Mesendoderm (in vitro differentiated cells): ENCODE measurements around the gene GAD1. TPM values are rescaled to one million over a fixed set of nuclear protein-coding genes. Genes with fewer than 3 reads are reported as not detected.
A peak's percentile ranks its signal among the peaks of the same experiment; 100 is the strongest.

Experiments used
- DNase-seq: peaks from one replicate; pipeline ENCODE4 v3.0.0; 2013
- H2AK5ac ChIP-seq: 2 replicates; pipeline ENCODE4 v1.6.1; 2013; ENCODE audit warnings: low read length, inconsistent platforms
- H2BK120ac ChIP-seq: 2 replicates; pipeline ENCODE4 v1.6.1; 2013; ENCODE audit warnings: low read depth, mild to moderate bottlenecking, low read length, moderate library complexity, mixed read lengths
- H2BK15ac ChIP-seq: replicated peaks from 2 replicates; pipeline ENCODE4 v1.6.1; 2013; ENCODE audit warnings: low read depth, mild to moderate bottlenecking, moderate library complexity
- H2BK5ac ChIP-seq: 2 replicates; pipeline ENCODE4 v1.6.1; 2013; ENCODE audit warnings: low read length, inconsistent platforms
- H3K18ac ChIP-seq: 2 replicates; pipeline ENCODE4 v1.6.1; 2013; ENCODE audit warnings: mild to moderate bottlenecking, low read length, mixed read lengths
- H3K23ac ChIP-seq: one replicate; pipeline ENCODE4 v1.6.1; 2013; ENCODE audit warnings: low read length
- H3K27ac ChIP-seq: 2 replicates; pipeline ENCODE4 v1.5.1; 2013; ENCODE audit warnings: low read depth, mild to moderate bottlenecking, inconsistent platforms, low read length, moderate library complexity
- H3K27me3 ChIP-seq: 2 replicates; pipeline ENCODE4 v1.6.1; 2013; ENCODE audit warnings: low read length, control low read depth, mild to moderate bottlenecking, inconsistent platforms; ENCODE audit not compliant: insufficient read depth, poor library complexity
- H3K36me3 ChIP-seq: 2 replicates; pipeline ENCODE4 v1.6.1; 2013; ENCODE audit warnings: low read length, inconsistent platforms; ENCODE audit not compliant: control insufficient read depth, insufficient read depth
- H3K4ac ChIP-seq: one replicate; pipeline ENCODE4 v1.6.1; 2013; ENCODE audit warnings: low read depth, mild to moderate bottlenecking, low read length, moderate library complexity
- H3K4me1 ChIP-seq: 2 replicates; pipeline ENCODE4 v1.6.1; 2013; ENCODE audit warnings: low read depth, low read length, inconsistent platforms; ENCODE audit not compliant: control insufficient read depth
- H3K4me2 ChIP-seq: 2 replicates; pipeline ENCODE4 v1.6.1; 2013; ENCODE audit warnings: low read length
- H3K4me3 ChIP-seq: 2 replicates; pipeline ENCODE4 v1.5.1; 2013; ENCODE audit warnings: mild to moderate bottlenecking, low read length
- H3K56ac ChIP-seq: one replicate; pipeline ENCODE4 v1.6.1; 2013; ENCODE audit warnings: low read length
- H3K79me1 ChIP-seq: 2 replicates; pipeline ENCODE4 v1.6.1; 2013; ENCODE audit warnings: low read length, inconsistent platforms
- H3K79me2 ChIP-seq: 2 replicates; pipeline ENCODE4 v1.6.1; 2013; ENCODE audit warnings: mild to moderate bottlenecking, low read length; ENCODE audit not compliant: control insufficient read depth, insufficient read depth
- H3K9ac ChIP-seq: 2 replicates; pipeline ENCODE4 v1.6.1; 2013; ENCODE audit warnings: low read length, inconsistent platforms
- H4K5ac ChIP-seq: one replicate; pipeline ENCODE4 v1.6.1; 2013; ENCODE audit warnings: low read length
- H4K8ac ChIP-seq: one replicate; pipeline ENCODE4 v1.6.1; 2013; ENCODE audit warnings: low read depth, mild to moderate bottlenecking, control low read depth, low read length, moderate library complexity
- WGBS: extraction: QIAGEN DNeasy Blood & Tissue Kit; methylation state at CpG from one replicate; pipeline ENCODE4 v1.1.7; 2013; ENCODE audit warnings: low lambda C conversion rate, missing lambda C conversion rate; ENCODE audit not compliant: insufficient coverage; ENCODE audit errors: extremely low coverage; 5-methylcytosine and 5-hydroxymethylcytosine counted together
- polyA plus RNA-seq, 2 experiments: library from polyadenylated mRNA; stranded (reverse); fragments of 200-250 nt; gene quantifications; one replicate each; pipeline ENCODE4 v1.2.3, GENCODE V29; 2013

Gene GAD1
- polyA plus RNA-seq (2013, experiment 1 of 2): 46.8 TPM
- 44.2 TPM for polyA plus RNA-seq (2013, experiment 2 of 2)

DNA sequence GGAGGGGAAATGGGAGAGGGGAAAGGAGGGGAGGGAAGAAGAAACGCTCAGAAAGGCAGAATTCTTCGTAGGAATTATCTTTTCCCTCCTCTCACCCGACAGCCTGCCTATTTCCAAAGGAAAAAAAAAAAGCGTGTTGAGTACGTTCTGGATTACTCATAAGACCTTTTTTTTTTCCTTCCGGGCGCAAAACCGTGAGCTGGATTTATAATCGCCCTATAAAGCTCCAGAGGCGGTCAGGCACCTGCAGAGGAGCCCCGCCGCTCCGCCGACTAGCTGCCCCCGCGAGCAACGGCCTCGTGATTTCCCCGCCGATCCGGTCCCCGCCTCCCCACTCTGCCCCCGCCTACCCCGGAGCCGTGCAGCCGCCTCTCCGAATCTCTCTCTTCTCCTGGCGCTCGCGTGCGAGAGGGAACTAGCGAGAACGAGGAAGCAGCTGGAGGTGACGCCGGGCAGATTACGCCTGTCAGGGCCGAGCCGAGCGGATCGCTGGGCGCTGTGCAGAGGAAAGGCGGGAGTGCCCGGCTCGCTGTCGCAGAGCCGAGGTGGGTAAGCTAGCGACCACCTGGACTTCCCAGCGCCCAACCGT, at the start of gene GAD1:
Gene GAD1 (plus strand): TSS at position 384 of the 589 bp plus-strand sequence. CDS start 1,705 bp downstream, outside the sequence.
- peak within 1 kb of the TSS; percentile 16 for H3K4me3 ChIP-seq
- WGBS: no CpG with 5 or more reads among the region's 49 CpGs
- H3K9ac ChIP-seq: peak within 1 kb of the TSS; percentile 51
- H3K56ac ChIP-seq: peak within 1 kb of the TSS; percentile 86
- H3K18ac ChIP-seq: peak within 1 kb of the TSS; percentile 29
- H2AK5ac ChIP-seq: no peak within 1 kb of the TSS
- H3K27ac ChIP-seq: no peak within 1 kb of the TSS
- DNase-seq: peak; percentile 70
- H3K4me2 ChIP-seq: peak within 1 kb of the TSS; percentile 74
- H2BK5ac ChIP-seq: no peak within 1 kb of the TSS
- no peak within 1 kb of the TSS for H3K4ac ChIP-seq
- no peak within 1 kb of the TSS for H3K23ac ChIP-seq
- H2BK15ac ChIP-seq: no peak within 1 kb of the TSS
- H2BK120ac ChIP-seq: no peak within 1 kb of the TSS
- H3K27me3 ChIP-seq: no peaks in the 10 kb centered on the region
- peaks cover 5% of the 10 kb centered on the region for H3K79me2 ChIP-seq
- H4K5ac ChIP-seq: no peak within 1 kb of the TSS
- no peaks in the 10 kb centered on the region for H3K79me1 ChIP-seq
- peaks cover 10% of the 10 kb centered on the region for H3K4me1 ChIP-seq
- H4K8ac ChIP-seq: no peak within 1 kb of the TSS
- H3K36me3 ChIP-seq: no peaks in the 10 kb centered on the region

DNA sequence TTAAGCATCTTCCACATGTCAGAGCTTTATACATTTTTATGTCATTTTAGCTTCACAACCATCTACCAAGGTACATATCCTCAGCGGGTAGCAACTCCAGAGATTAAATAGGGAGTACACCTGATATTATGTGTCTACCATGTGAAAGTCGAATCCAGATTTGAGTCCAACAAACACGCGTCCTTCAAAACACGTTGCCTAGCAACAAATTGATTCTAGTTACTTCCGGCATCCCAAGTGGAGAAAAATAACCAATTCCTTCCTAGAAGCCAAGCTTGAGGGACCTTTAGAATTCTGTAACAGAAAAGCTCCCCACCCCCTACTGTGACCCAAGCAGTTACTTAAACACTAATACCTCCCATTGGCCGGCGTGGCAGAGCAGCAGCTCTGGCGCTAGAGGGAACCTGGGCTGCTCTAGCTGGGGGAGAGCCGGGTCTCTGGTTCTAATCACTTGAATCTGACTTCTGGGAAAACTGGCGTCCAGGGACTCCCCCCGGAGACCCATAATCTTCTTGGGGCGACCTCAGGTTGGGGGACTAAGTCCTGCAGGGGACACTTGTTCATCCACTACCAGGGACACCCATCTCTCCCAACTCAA, 46.6 kb upstream of the GAD1 start, which contains the start of gene ERICH2:
Gene ERICH2 (plus strand): TSS at position 371 of the 598 bp plus-strand sequence. CDS start 304 bp downstream, outside the sequence.
- no CpG with 5 or more reads among the region's 13 CpGs for WGBS
- Histone ChIP-seq H3K79me1 (no peaks in the 10 kb centered on the region), H3K27me3 (no peaks in the 10 kb centered on the region), H3K18ac (peak within 1 kb of the TSS; percentile 99), H3K23ac (no peak within 1 kb of the TSS), H3K79me2 (peaks cover 1% of the 10 kb centered on the region), H2BK15ac (peak within 1 kb of the TSS; percentile 74), H3K36me3 (no peaks in the 10 kb centered on the region), H2BK120ac (peak within 1 kb of the TSS; percentile 88), H3K4me2 (peak within 1 kb of the TSS; percentile 92), H3K4ac (peak within 1 kb of the TSS; percentile 99), H3K27ac (peak within 1 kb of the TSS; percentile 99), H2BK5ac (peak within 1 kb of the TSS; percentile 95), H2AK5ac (no peak within 1 kb of the TSS), H3K9ac (peak within 1 kb of the TSS; percentile 96), H3K4me3 (peak within 1 kb of the TSS; percentile 65), H3K4me1 (peaks cover 5% of the 10 kb centered on the region), H4K8ac (no peak within 1 kb of the TSS), H3K56ac (peak within 1 kb of the TSS; percentile 98), H4K5ac (no peak within 1 kb of the TSS)
- peak; percentile 95 for DNase-seq

- Histone ChIP-seq H2AK5ac (no peak overlapping the region), H3K4me3 (peak overlapping the region; percentile 65), H3K56ac (peak overlapping the region; percentile 98), H4K5ac (no peak overlapping the region), H3K4me2 (peak overlapping the region; percentile 92), H3K36me3 (no peaks in the 10 kb centered on the region), H3K79me1 (no peaks in the 10 kb centered on the region), H3K79me2 (peaks cover 1% of the 10 kb centered on the region), H4K8ac (no peak overlapping the region), H3K9ac (peak overlapping the region; percentile 96), H2BK5ac (peak overlapping the region; percentile 95), H2BK15ac (peak overlapping the region; percentile 74), H3K18ac (peak overlapping the region; percentile 99), H3K4me1 (peaks cover 2% of the 10 kb centered on the region), H3K27ac (peak overlapping the region; percentile 99), H3K23ac (no peak overlapping the region), H2BK120ac (peak overlapping the region; percentile 88), H3K27me3 (no peaks in the 10 kb centered on the region), H3K4ac (peak overlapping the region; percentile 99)
- DNase-seq: peak; percentile 96
- no CpG with 5 or more reads among the region's 82 CpGs for WGBS
Observed at GRCh38 chr2:170770606-170771420, 45.9 kb upstream of the GAD1 start.

DNA sequence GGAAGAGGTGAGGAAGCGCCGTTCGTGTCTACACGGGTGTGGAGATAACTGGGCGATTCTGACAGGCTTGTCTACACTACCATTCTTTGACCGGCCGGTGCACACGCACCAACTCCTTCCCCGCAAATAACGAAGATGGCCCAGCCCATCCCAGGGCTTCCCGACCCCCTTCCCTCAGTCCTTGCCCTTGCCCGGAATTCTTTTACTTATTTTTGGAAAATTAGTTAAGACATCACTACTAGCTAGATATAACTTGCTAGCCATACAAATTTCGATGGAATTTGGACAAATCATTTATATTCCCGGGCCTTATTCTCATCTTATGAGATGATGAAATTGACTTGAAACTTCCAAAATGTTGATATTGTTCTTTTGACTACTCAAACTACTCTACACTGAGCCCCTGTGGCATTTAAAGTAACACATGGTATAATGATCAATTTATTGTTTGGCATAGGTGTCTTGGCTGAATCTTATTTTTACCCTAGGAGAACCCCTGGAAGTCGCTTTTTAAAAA, 45.2 kb upstream of the GAD1 start:
- peak overlapping the region; percentile 81 for H3K18ac ChIP-seq
- H3K79me1 ChIP-seq: no peaks in the 10 kb centered on the region
- peak overlapping the region; percentile 5 for H2BK120ac ChIP-seq
- peaks cover 1% of the 10 kb centered on the region for H3K79me2 ChIP-seq
- peak overlapping the region; percentile 68 for H3K4me2 ChIP-seq
- WGBS: no CpG with 5 or more reads among the region's 15 CpGs
- peak overlapping the region; percentile 44 for H3K4ac ChIP-seq
- no peak overlapping the region for H4K8ac ChIP-seq
- H3K23ac ChIP-seq: no peak overlapping the region
- H3K36me3 ChIP-seq: no peaks in the 10 kb centered on the region
- no peak for DNase-seq
- H2AK5ac ChIP-seq: no peak overlapping the region
- H3K4me1 ChIP-seq: peaks cover 2% of the 10 kb centered on the region
- H4K5ac ChIP-seq: no peak overlapping the region
- peak overlapping the region; percentile 65 for H3K4me3 ChIP-seq
- no peak overlapping the region for H2BK5ac ChIP-seq
- peak overlapping the region; percentile 98 for H3K56ac ChIP-seq
- H3K27me3 ChIP-seq: no peaks in the 10 kb centered on the region
- H3K9ac ChIP-seq: peak overlapping the region; percentile 96
- H2BK15ac ChIP-seq: no peak overlapping the region
- H3K27ac ChIP-seq: peak overlapping the region; percentile 24

DNA sequence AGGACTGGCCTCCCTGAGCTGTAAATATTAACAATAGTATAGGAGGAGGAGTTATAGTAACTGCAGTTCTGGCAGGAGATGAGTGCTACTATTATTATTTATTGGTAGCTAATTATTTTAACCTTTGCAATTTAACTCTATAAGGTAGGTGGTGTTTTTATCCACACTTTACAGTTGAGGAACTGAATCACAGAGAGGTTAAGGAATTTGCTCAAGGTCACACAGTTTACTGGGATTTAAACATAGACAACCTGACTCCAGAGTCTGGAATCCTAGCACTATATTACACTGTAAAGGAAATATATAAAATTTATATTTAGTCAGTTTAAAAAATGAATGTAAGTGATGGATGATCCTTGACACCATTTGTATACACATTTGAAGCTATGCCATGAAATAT, 44.4 kb upstream of the GAD1 start:
- Histone ChIP-seq H3K4me1 (peaks cover 2% of the 10 kb centered on the region), H3K79me2 (peaks cover 1% of the 10 kb centered on the region), H3K79me1 (no peaks in the 10 kb centered on the region), H3K56ac (peak overlapping the region; percentile 66), H2BK120ac (peak overlapping the region; percentile 82), H3K4ac (no peak overlapping the region), H2AK5ac (no peak overlapping the region), H3K27me3 (no peaks in the 10 kb centered on the region), H2BK5ac (no peak overlapping the region), H3K18ac (no peak overlapping the region), H2BK15ac (no peak overlapping the region), H3K27ac (no peak overlapping the region), H4K5ac (no peak overlapping the region), H3K4me3 (no peak overlapping the region), H3K36me3 (no peaks in the 10 kb centered on the region), H3K23ac (no peak overlapping the region), H3K9ac (peak overlapping the region; percentile 46), H3K4me2 (peak overlapping the region; percentile 8), H4K8ac (no peak overlapping the region)
- no peak for DNase-seq
